GM19025 (cell line): ENCODE measurements around the gene ABCA10.
"Not testable (repeated sequence)": the region's sequence is repeated elsewhere in the genome, so short reads cannot be mapped to it uniquely, and the experiment has no call there.

Source experiments
- ATAC-seq: cut with Tn5 transposase; IDR thresholded peaks from one replicate; pipeline ENCODE4 v1.9.1; 2021; ENCODE audit warnings: mild to moderate bottlenecking, low read depth, moderate library complexity; ENCODE audit not compliant: unreplicated experiment

ABCA10 gene

GRCh38 chr17:69228576-69228975 is at the start of gene ABCA10:
TSS of gene ABCA10 (minus strand) at chr17:69228824. CDS start at chr17:69225358, 3,466 bp downstream.
- no peak for ATAC-seq

GRCh38 chr17:69276279-69276678 is 47.7 kb upstream of the ABCA10 start:
- not testable (repeated sequence) for ATAC-seq

- no peak for ATAC-seq
Measured at GRCh38 chr17:69275751-69276150, 47.1 kb upstream of the ABCA10 start.

DNA sequence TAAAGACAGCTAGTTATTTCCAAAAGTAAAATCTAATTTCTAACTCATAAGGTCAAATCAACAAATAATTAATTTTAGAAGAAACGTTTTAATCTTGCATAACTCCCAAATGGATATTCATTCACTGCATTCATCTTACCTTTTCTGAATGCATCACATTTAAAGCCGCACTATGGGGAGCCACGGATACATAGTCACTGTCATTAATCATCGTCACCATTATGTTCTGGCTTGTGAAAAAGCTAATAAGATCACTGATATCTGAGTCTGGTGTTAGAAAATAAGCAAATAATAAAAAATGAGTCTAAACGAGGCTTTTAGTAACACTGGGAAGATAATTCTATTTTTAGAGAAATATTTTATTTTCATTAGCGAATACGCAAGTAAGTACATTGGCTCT is 42.4 kb upstream of the ABCA10 start:
- no peak for ATAC-seq

- ATAC-seq = no peak
Measured at GRCh38 chr17:69269131-69269998, 40.7 kb upstream of the ABCA10 start.

- no peak for ATAC-seq
Measured at GRCh38 chr17:69268543-69269014, 40.0 kb upstream of the ABCA10 start.

GRCh38 chr17:69267219-69267618 is 38.6 kb upstream of the ABCA10 start:
- no peak for ATAC-seq

GRCh38 chr17:69265873-69266272 is 37.2 kb upstream of the ABCA10 start:
- ATAC-seq = no peak

DNA sequence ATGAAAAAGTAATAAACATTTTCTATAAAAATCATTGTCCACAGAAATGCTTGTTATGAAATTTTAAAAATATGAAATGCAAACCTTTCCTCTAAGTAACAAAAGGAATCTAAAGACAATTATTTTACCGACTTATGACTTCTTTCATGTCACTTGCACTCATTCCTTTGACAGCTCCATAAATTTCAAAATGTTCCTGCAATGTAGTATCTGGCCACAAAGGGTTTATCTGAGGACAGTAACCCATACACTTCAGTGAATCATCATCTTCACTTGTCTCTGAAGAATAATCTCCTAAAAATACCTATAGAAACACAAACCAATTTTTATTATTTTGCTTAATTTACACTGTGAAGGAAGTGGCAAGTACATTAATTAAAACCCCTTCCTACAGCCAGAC is 25.6 kb upstream of the ABCA10 start:
- no peak for ATAC-seq

- no peak for ATAC-seq
Measured at GRCh38 chr17:69250641-69251040, 22.0 kb upstream of the ABCA10 start.

- no peak for ATAC-seq
Measured at GRCh38 chr17:69246726-69247375, 18.2 kb upstream of the ABCA10 start.

- no peak for ATAC-seq
Measured at GRCh38 chr17:69246202-69246601, 17.6 kb upstream of the ABCA10 start.

GRCh38 chr17:69245617-69246016 is 17.0 kb upstream of the ABCA10 start:
- no peak for ATAC-seq

DNA sequence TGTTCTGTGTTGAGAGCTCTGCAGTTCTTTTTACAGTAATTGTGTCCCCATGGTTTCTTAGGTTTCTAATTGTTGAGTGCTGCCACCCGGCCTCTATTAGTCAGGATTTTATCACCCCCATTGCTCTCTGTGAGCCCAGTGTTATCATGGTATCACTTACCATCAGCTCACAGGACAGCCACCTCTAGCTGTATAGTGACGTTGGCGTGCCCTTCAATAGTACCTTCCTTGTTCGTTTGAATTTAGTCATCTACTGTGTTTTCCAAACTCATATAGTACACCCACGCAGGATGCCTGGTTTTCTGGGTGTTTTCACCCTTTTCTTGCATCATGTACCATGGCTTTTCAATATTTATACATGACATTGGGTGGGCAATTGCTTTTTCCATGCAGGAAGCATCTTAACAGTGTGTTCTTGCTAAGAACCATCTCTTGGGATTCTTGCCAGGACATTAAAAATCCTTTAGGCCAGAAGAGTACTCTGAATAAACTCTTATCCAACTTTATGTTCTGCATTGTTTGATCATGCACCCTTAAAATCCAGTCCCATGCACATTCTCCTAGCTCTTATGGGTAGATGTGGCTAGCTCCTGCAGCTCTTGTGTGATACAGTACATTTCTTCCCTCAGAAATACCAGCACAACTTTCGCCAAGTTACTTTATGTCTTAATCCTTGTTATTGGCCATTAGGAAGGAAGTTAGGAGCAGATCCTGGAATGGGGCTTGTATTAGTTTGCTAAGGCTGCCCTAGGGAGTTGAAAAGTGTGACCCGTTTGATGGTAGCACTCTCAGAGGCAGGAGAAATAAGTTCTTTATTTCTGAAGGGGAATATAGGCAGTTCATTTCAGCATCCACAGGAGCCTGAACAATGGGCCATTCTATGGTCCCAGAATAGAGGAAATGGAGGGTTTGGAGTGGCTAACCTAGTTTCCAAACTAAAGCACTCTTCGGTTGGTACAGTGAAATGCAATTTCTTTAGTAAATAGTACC is 11.3 kb upstream of the ABCA10 start:
- no peak for ATAC-seq

GRCh38 chr17:69236946-69237345 is 8.3 kb upstream of the ABCA10 start:
- ATAC-seq = no peak

- ATAC-seq = no peak
Measured at GRCh38 chr17:69236464-69236863, 7.8 kb upstream of the ABCA10 start.

- ATAC-seq = peak; percentile 83
Measured at GRCh38 chr17:69235338-69236058, 6.9 kb upstream of the ABCA10 start.

DNA sequence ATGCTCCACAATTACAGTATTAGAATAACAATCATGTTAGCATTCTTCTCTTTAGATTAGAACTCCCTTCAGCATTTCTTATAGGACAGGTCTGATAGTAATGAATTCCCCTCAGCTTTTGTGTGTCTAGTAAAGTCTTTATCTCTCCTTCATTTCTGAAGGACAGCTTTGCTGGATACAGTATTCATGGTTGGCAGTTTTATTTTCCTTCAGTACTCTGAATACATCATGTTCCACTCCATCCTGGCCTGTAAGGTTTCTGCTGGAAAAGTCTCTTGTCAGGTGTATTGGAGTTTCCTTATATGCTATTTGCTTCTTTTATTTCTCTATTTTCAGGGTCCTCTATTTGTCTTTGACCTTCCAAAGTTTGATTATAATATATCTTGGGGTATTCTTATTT is 4.0 kb upstream of the ABCA10 start:
- ATAC-seq = no peak

- ATAC-seq = no peak
Measured at GRCh38 chr17:69231521-69231920, 2.9 kb upstream of the ABCA10 start.

- ATAC-seq = no peak
Measured at GRCh38 chr17:69230939-69231338, 2.3 kb upstream of the ABCA10 start.
